T-helper 2 cell (primary cell): ENCODE results near the gene DNM3.

ENCODE experiments used
- DNase-seq, 5 experiments: peaks; one replicate each; pipeline versions ENCODE4 v3.0.0 to v3.0.0-alpha.2; 2012 to 2022

DNM3 gene

GRCh38 chr1:171817511-171818265 is 23.6 kb upstream of the DNM3 start:
- DNase-seq: peak in 1 of 5 experiments; percentile 39

- DNase-seq: no peak
Measured at GRCh38 chr1:171819946-171820345, 21.4 kb upstream of the DNM3 start.

GRCh38 chr1:171826973-171827372 is 14.3 kb upstream of the DNM3 start:
- no peak for DNase-seq

GRCh38 chr1:171828794-171829193 is 12.5 kb upstream of the DNM3 start:
- DNase-seq: no peak

- DNase-seq: no peak
Measured at GRCh38 chr1:171833091-171833825, 8.0 kb upstream of the DNM3 start.

GRCh38 chr1:171834821-171835220 is 6.5 kb upstream of the DNM3 start:
- DNase-seq: no peak

GRCh38 chr1:171835891-171836290 is 5.4 kb upstream of the DNM3 start:
- no peak for DNase-seq

- peak in 3 of 5 experiments; percentile 4 to 20 (median 9) for DNase-seq
Measured at GRCh38 chr1:171841931-171842761, 848 bp downstream of the DNM3 start.

- DNase-seq: no peak
Measured at GRCh38 chr1:171844381-171844780, 3.1 kb downstream of the DNM3 start.

GRCh38 chr1:171845998-171846397 is 4.7 kb downstream of the DNM3 start:
- no peak for DNase-seq

GRCh38 chr1:171849245-171849898 is 8.1 kb downstream of the DNM3 start:
- no peak for DNase-seq

GRCh38 chr1:171850651-171851350 is 9.5 kb downstream of the DNM3 start:
- no peak for DNase-seq

- DNase-seq: no peak
Measured at GRCh38 chr1:171852272-171852671, 11.0 kb downstream of the DNM3 start.

GRCh38 chr1:171855381-171855780 is 14.1 kb downstream of the DNM3 start:
- peak in 1 of 5 experiments; percentile 14 for DNase-seq

- no peak for DNase-seq
Measured at GRCh38 chr1:171858696-171859095, 17.4 kb downstream of the DNM3 start.

- no peak for DNase-seq
Measured at GRCh38 chr1:171860696-171861095, 19.4 kb downstream of the DNM3 start.

GRCh38 chr1:171863531-171863930 is 22.2 kb downstream of the DNM3 start:
- DNase-seq: no peak

- no peak for DNase-seq
Measured at GRCh38 chr1:171864308-171864707, 23.0 kb downstream of the DNM3 start.

- DNase-seq: no peak
Measured at GRCh38 chr1:171865106-171865505, 23.8 kb downstream of the DNM3 start.

GRCh38 chr1:171867236-171867635 is 25.9 kb downstream of the DNM3 start:
- no peak for DNase-seq

GRCh38 chr1:171868217-171868803 is 27.0 kb downstream of the DNM3 start:
- no peak for DNase-seq

GRCh38 chr1:171869097-171869496 is 27.8 kb downstream of the DNM3 start:
- DNase-seq: no peak
